NT2/D1 (cell line): ENCODE results near the gene SH3BP1.
"Not testable (repeated sequence)": the region's sequence is repeated elsewhere in the genome, so short reads cannot be mapped to it uniquely, and the experiment has no call there.

Source experiments
- DNase-seq: peaks from one replicate; pipeline ENCODE4 v3.0.0-alpha.2; 2011; ENCODE audit warnings: low read depth, low spot score
- H3K27me3 ChIP-seq: 2 replicates; pipeline ENCODE4 v1.6.0; 2011; ENCODE audit warnings: mild to moderate bottlenecking; ENCODE audit not compliant: insufficient read length, insufficient read depth
- H3K36me3 ChIP-seq: 2 replicates; pipeline ENCODE4 v1.6.1; 2011; ENCODE audit warnings: mild to moderate bottlenecking, low read length, mixed read lengths; ENCODE audit not compliant: insufficient read depth, insufficient read length
- H3K4me1 ChIP-seq: 2 replicates; pipeline ENCODE4 v1.5.1; 2011; ENCODE audit not compliant: insufficient read depth, insufficient read length
- H3K4me3 ChIP-seq: 2 replicates; pipeline ENCODE4 v1.5.1; 2011; ENCODE audit warnings: low read depth; ENCODE audit not compliant: insufficient read length
- H3K9ac ChIP-seq: 2 replicates; pipeline ENCODE4 v1.6.0; 2011; ENCODE audit warnings: low read depth; ENCODE audit not compliant: insufficient read length
- H3K9me3 ChIP-seq: 2 replicates; pipeline ENCODE4 v1.5.1; 2011; ENCODE audit warnings: mild to moderate bottlenecking, low read length; ENCODE audit not compliant: insufficient read depth
- SUZ12 ChIP-seq: IDR thresholded peaks from 2 replicates; pipeline ENCODE4 v1.6.1; 2011; ENCODE audit not compliant: insufficient read length, insufficient read depth; ENCODE audit errors: extremely low read depth
- YY1 ChIP-seq: IDR thresholded peaks from 2 replicates; pipeline ENCODE4 v1.6.1; 2011; ENCODE audit not compliant: insufficient read length, insufficient read depth
- ZNF274 ChIP-seq: IDR thresholded peaks from 2 replicates; pipeline ENCODE4 v1.6.1; 2011; ENCODE audit warnings: mild to moderate bottlenecking, low read depth, low read length

The SH3BP1 gene

GRCh38 chr22:37690901-37691504 is 51.5 kb downstream of the SH3BP1 start:
- peaks cover 53% of the 10 kb centered on the region for H3K36me3 ChIP-seq
- no peaks in the 10 kb centered on the region for H3K9me3 ChIP-seq
- H3K27me3 ChIP-seq: no peaks in the 10 kb centered on the region
- no peak for DNase-seq
- peaks cover 2% of the 10 kb centered on the region for H3K4me1 ChIP-seq
- H3K9ac ChIP-seq: no peak overlapping the region
- no peak overlapping the region for H3K4me3 ChIP-seq
- TF ChIP-seq ZNF274: no peak
- TF ChIP-seq SUZ12: no peak
- no peak for TF ChIP-seq YY1

GRCh38 chr22:37692627-37693285 is 53.3 kb downstream of the SH3BP1 start:
- no peak overlapping the region for H3K9ac ChIP-seq
- H3K36me3 ChIP-seq: peaks cover 50% of the 10 kb centered on the region
- H3K4me3 ChIP-seq: no peak overlapping the region
- H3K4me1 ChIP-seq: peaks cover 2% of the 10 kb centered on the region
- H3K27me3 ChIP-seq: no peaks in the 10 kb centered on the region
- H3K9me3 ChIP-seq: no peaks in the 10 kb centered on the region
- no peak for DNase-seq
- TF ChIP-seq SUZ12: no peak
- TF ChIP-seq ZNF274: no peak
- no peak for TF ChIP-seq YY1

DNA sequence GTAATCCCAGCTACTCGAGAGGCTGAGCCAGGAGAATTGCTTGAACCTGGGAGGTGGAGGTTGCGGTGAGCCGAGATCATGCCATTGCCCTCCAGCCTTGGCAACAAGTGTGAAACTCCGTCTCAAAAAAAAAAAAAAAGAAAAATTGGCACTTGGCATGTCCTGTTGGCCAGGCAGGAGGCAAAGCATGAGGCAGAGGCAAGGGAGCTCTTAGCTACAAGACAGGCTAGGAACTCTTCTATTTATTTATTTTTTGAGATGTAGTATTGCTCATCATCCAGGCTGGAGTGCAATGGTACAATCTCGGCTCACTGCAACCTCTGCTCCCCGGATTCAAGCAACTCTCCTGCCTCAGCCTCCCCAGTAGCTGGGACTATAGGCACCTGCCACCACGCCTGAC is 54.7 kb downstream of the SH3BP1 start:
- peaks cover 39% of the 10 kb centered on the region for H3K36me3 ChIP-seq
- DNase-seq, H3K9me3 ChIP-seq, H3K4me3 ChIP-seq, H3K9ac ChIP-seq, H3K27me3 ChIP-seq, H3K4me1 ChIP-seq: not testable (repeated sequence)

DNA sequence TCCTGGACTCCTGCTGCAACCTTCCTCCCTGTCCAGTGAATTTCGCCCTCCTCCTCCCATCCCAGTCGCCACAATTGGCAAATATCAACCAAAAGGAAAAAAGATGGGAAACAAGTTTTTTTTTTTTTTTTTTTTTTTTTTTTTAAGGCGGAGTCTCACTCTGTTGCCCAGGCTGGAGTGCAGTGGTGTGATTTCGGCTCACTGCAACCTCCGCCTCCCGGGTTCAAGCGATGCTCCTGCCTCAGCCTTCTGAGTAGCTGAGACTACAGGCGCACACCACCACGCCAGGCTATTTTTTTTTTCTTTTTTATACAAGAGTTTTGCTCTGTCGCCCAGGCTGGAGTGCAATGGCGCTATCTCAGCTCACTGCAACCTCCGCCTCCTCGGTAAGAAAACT is 56.8 kb downstream of the SH3BP1 start:
- not testable (repeated sequence) for H3K4me1 ChIP-seq, H3K4me3 ChIP-seq, H3K9me3 ChIP-seq, H3K27me3 ChIP-seq, DNase-seq
- Histone ChIP-seq H3K36me3 (peaks cover 33% of the 10 kb centered on the region), H3K9ac (peak overlapping the region; percentile 39)

DNA sequence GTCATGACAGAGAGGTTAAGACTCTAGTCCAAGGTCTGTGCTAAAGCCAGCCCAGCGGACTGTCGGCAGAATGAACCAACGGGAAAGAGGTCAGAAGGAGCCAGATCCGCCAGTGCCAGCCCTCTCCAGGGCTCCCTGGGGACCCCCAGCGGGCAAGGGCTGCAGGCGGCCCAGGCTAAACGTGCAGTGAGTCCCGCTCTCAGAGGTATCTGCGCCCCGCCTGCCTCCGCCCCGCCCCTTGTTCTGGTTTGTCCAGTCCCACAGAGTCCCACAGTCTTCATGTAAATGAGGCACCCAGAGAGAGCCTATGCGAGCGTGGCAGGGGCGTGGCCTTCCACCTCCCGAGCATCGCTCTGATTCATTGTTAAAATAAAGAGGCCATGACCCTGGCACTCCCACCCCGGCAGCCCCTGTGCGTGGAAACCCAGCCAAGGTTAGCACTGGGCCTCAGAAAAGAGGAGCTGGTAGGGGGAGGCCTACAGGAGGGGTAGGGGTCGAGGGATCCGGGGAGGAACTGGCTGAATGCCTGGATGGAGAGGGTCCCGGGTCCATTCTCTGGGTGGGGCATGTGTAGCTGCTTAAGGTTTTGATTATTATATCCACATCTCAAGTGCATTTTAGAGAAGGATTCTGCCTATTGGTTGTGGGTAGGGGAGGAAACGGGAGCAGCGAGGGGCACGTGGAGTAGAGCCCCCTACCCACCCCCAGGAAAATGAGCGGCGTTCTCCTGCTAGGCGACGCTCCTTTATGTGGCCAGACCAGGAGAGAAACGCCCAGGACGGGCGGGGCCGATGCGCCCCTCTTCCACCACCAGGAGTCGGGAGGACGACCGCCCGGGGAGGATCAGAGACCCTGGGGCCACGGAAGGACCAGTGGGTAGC is 57.4 kb downstream of the SH3BP1 start, which contains the start of gene TRIOBP:
TRIOBP (plus strand) TSS at position 392 of the 881 bp plus-strand sequence. CDS start 4,318 bp downstream, outside the sequence.
- Histone ChIP-seq H3K9me3 (no peaks in the 10 kb centered on the region), H3K4me3 (peak within 1 kb of the TSS; percentile 50), H3K36me3 (peaks cover 31% of the 10 kb centered on the region), H3K27me3 (no peaks in the 10 kb centered on the region), H3K9ac (peak within 1 kb of the TSS; percentile 52), H3K4me1 (peaks cover 2% of the 10 kb centered on the region)
- TF ChIP-seq YY1 (no peak), ZNF274 (no peak), SUZ12 (no peak)
- peak; percentile 92 for DNase-seq

DNA sequence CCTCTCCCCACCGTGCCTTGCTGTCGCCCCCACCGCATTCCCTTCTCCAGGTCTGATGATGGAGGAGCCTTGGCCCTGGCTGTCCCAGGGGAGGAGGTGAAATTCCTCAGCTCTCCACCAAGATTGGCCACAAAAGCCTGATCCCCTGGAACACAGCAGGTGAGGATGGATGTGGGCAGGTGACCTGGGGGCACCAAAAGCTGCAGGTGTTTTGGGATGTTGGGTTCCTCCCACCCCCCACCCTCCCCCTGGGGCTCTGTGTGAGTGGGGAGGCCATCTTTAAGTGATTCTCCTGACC is 58.0 kb downstream of the SH3BP1 start:
- peak overlapping the region; percentile 50 for H3K4me3 ChIP-seq

GRCh38 chr22:37701141-37701786 is 61.8 kb downstream of the SH3BP1 start:
- TF ChIP-seq SUZ12: no peak
- no peak for TF ChIP-seq ZNF274
- no peak for TF ChIP-seq YY1
- DNase-seq: no peak
- H3K9ac ChIP-seq: no peak overlapping the region
- H3K9me3 ChIP-seq: no peaks in the 10 kb centered on the region
- H3K36me3 ChIP-seq: peaks cover 29% of the 10 kb centered on the region
- H3K4me1 ChIP-seq: no peaks in the 10 kb centered on the region
- H3K27me3 ChIP-seq: no peaks in the 10 kb centered on the region
- no peak overlapping the region for H3K4me3 ChIP-seq

More for the DNA sequence above, 58.0 kb downstream of the SH3BP1 start:
- DNase-seq: no peak
- H3K36me3 ChIP-seq: peaks cover 28% of the 10 kb centered on the region
- no peak for TF ChIP-seq ZNF274
- TF ChIP-seq YY1: no peak
- no peak for TF ChIP-seq SUZ12
- peaks cover 2% of the 10 kb centered on the region for H3K4me1 ChIP-seq
- H3K27me3 ChIP-seq: no peaks in the 10 kb centered on the region
- H3K9ac ChIP-seq: peak overlapping the region; percentile 52
- H3K9me3 ChIP-seq: no peaks in the 10 kb centered on the region
